Activated naive CD4-positive, alpha-beta T cell treated with anti-CD3 and anti-CD28 coated beads, Interleukin-2, amount 10 ng/mL, durations not matched to agents 7 days and 5 days (primary cell): Measurements from ENCODE around the gene SLC6A12.
"Not testable (repeated sequence)": the region's sequence is repeated elsewhere in the genome, so short reads cannot be mapped to it uniquely, and the experiment has no call there.

Source experiments
- CTCF ChIA-PET: fragments of 350-600 bp; sonication (Branson Sonifier 250); formaldehyde crosslinking; loops from one replicate; lab custom pipeline; 2021; ENCODE audit warnings: antibody characterized with exemption; lab: Charles Lee
- DNase-seq: peaks from one replicate; pipeline ENCODE4 v3.0.0-alpha.2; 2020
- H3K27ac Mint-ChIP-seq: one replicate; pipeline ENCODE4 v1.8.0; 2021; ENCODE audit warnings: mild to moderate bottlenecking, moderate library complexity, mixed read lengths
- H3K27me3 Mint-ChIP-seq: one replicate; pipeline ENCODE4 v1.8.0; 2021; ENCODE audit warnings: mild to moderate bottlenecking, mixed read lengths
- H3K36me3 Mint-ChIP-seq: one replicate; pipeline ENCODE4 v1.8.0; 2021; ENCODE audit warnings: mixed read lengths
- H3K4me1 Mint-ChIP-seq: one replicate; pipeline ENCODE4 v1.8.0; 2021; ENCODE audit warnings: mixed read lengths
- H3K4me3 Mint-ChIP-seq: one replicate; pipeline ENCODE4 v1.8.0; 2021; ENCODE audit warnings: mild to moderate bottlenecking, moderate library complexity, mixed read lengths
- H3K9me3 Mint-ChIP-seq: one replicate; pipeline ENCODE4 v1.8.0; 2021; ENCODE audit warnings: mixed read lengths

Gene SLC6A12

GRCh38 chr12:217029-217428 is 3.1 kb upstream of the SLC6A12 start:
- not testable (repeated sequence) for H3K4me1 Mint-ChIP-seq

GRCh38 chr12:215116-215515 is 1.2 kb upstream of the SLC6A12 start:
- Mint-ChIP-seq H3K9me3 (no peaks in the 10 kb centered on the region), H3K4me1 (peaks cover 4% of the 10 kb centered on the region), H3K27me3 (peaks cover 49% of the 10 kb centered on the region), H3K4me3 (no peak overlapping the region), H3K27ac (no peak overlapping the region), H3K36me3 (no peaks in the 10 kb centered on the region)
- DNase-seq = no peak
- CTCF ChIA-PET = no interaction called here

More at GRCh38 chr12:217029-217428, 3.1 kb upstream of the SLC6A12 start:
- H3K36me3 Mint-ChIP-seq, H3K9me3 Mint-ChIP-seq, H3K27ac Mint-ChIP-seq, DNase-seq, H3K4me3 Mint-ChIP-seq: not testable (repeated sequence)
- CTCF ChIA-PET = interaction anchor here (1.1 kb wide), 1 partner anchor 28 kb away, joined by 3 read pairs; no protein-coding TSS in a partner anchor
- H3K27me3 Mint-ChIP-seq = peaks cover 32% of the 10 kb centered on the region

GRCh38 chr12:213527-213932 is 427 bp downstream of the SLC6A12 start:
- no peak overlapping the region for H3K4me3 Mint-ChIP-seq
- CTCF ChIA-PET = no interaction called here

GRCh38 chr12:212715-213526 is 1.0 kb downstream of the SLC6A12 start:
- CTCF ChIA-PET = no interaction called here
- peaks cover 63% of the 10 kb centered on the region for H3K27me3 Mint-ChIP-seq

More at GRCh38 chr12:213527-213932, 427 bp downstream of the SLC6A12 start:
- Mint-ChIP-seq H3K36me3 (no peaks in the 10 kb centered on the region), H3K27me3 (peaks cover 61% of the 10 kb centered on the region), H3K4me1 (no peaks in the 10 kb centered on the region), H3K27ac (no peak overlapping the region), H3K9me3 (no peaks in the 10 kb centered on the region)
- no peak for DNase-seq

GRCh38 chr12:212415-212714 is 1.6 kb downstream of the SLC6A12 start:
- CTCF ChIA-PET = no interaction called here
- H3K9me3 Mint-ChIP-seq = no peaks in the 10 kb centered on the region
- peaks cover 65% of the 10 kb centered on the region for H3K27me3 Mint-ChIP-seq
- H3K4me1 Mint-ChIP-seq = no peaks in the 10 kb centered on the region
- no peak overlapping the region for H3K27ac Mint-ChIP-seq
- no peak for DNase-seq
- H3K4me3 Mint-ChIP-seq = no peak overlapping the region
- H3K36me3 Mint-ChIP-seq = no peaks in the 10 kb centered on the region

More at GRCh38 chr12:212715-213526, 1.0 kb downstream of the SLC6A12 start:
- H3K36me3 Mint-ChIP-seq = no peaks in the 10 kb centered on the region
- DNase-seq = no peak
- no peak overlapping the region for H3K4me3 Mint-ChIP-seq
- H3K27ac Mint-ChIP-seq = no peak overlapping the region
- H3K4me1 Mint-ChIP-seq = no peaks in the 10 kb centered on the region
- no peaks in the 10 kb centered on the region for H3K9me3 Mint-ChIP-seq

- no peak overlapping the region for H3K27ac Mint-ChIP-seq
- H3K27me3 Mint-ChIP-seq = peaks cover 70% of the 10 kb centered on the region
These were observed 2.1 kb downstream of the SLC6A12 start for GRCh38 chr12:211639-212414.

GRCh38 chr12:211142-211465 is 2.9 kb downstream of the SLC6A12 start:
- CTCF ChIA-PET = no interaction called here
- DNase-seq = no peak
- no peak overlapping the region for H3K4me3 Mint-ChIP-seq
- H3K4me1 Mint-ChIP-seq = no peaks in the 10 kb centered on the region
- H3K36me3 Mint-ChIP-seq = no peaks in the 10 kb centered on the region
- H3K9me3 Mint-ChIP-seq = no peaks in the 10 kb centered on the region
- peaks cover 70% of the 10 kb centered on the region for H3K27me3 Mint-ChIP-seq
- no peak overlapping the region for H3K27ac Mint-ChIP-seq

More at GRCh38 chr12:211639-212414, 2.1 kb downstream of the SLC6A12 start:
- H3K4me1 Mint-ChIP-seq = no peaks in the 10 kb centered on the region
- H3K9me3 Mint-ChIP-seq = no peaks in the 10 kb centered on the region
- CTCF ChIA-PET = no interaction called here
- no peak overlapping the region for H3K4me3 Mint-ChIP-seq
- no peaks in the 10 kb centered on the region for H3K36me3 Mint-ChIP-seq
- no peak for DNase-seq

- H3K27ac Mint-ChIP-seq = no peak overlapping the region
- CTCF ChIA-PET = interaction anchor here (0.8 kb wide), 1 partner anchor 9 kb away, joined by 3 read pairs; no protein-coding TSS in a partner anchor
- DNase-seq = no peak
- no peaks in the 10 kb centered on the region for H3K9me3 Mint-ChIP-seq
- no peaks in the 10 kb centered on the region for H3K36me3 Mint-ChIP-seq
- H3K4me1 Mint-ChIP-seq = no peaks in the 10 kb centered on the region
- H3K4me3 Mint-ChIP-seq = no peak overlapping the region
- H3K27me3 Mint-ChIP-seq = peaks cover 68% of the 10 kb centered on the region
These were observed 3.4 kb downstream of the SLC6A12 start for GRCh38 chr12:210277-211141.

GRCh38 chr12:209851-210250 is 4.1 kb downstream of the SLC6A12 start:
- Mint-ChIP-seq H3K4me1 (no peaks in the 10 kb centered on the region), H3K27ac (no peak overlapping the region), H3K27me3 (peaks cover 72% of the 10 kb centered on the region), H3K4me3 (no peak overlapping the region), H3K9me3 (no peaks in the 10 kb centered on the region), H3K36me3 (no peaks in the 10 kb centered on the region)
- no peak for DNase-seq
- CTCF ChIA-PET = interaction anchor here (0.8 kb wide), 1 partner anchor 10 kb away, joined by 3 read pairs; no protein-coding TSS in a partner anchor

GRCh38 chr12:209246-209645 is 4.7 kb downstream of the SLC6A12 start:
- no peaks in the 10 kb centered on the region for H3K4me1 Mint-ChIP-seq
- no peak overlapping the region for H3K27ac Mint-ChIP-seq
- no peak overlapping the region for H3K4me3 Mint-ChIP-seq
- peaks cover 72% of the 10 kb centered on the region for H3K27me3 Mint-ChIP-seq
- DNase-seq = no peak
- no peaks in the 10 kb centered on the region for H3K36me3 Mint-ChIP-seq
- H3K9me3 Mint-ChIP-seq = no peaks in the 10 kb centered on the region
- CTCF ChIA-PET = no interaction called here

GRCh38 chr12:208813-209212 is 5.1 kb downstream of the SLC6A12 start:
- no peaks in the 10 kb centered on the region for H3K36me3 Mint-ChIP-seq
- no peak overlapping the region for H3K4me3 Mint-ChIP-seq
- CTCF ChIA-PET = no interaction called here
- H3K27me3 Mint-ChIP-seq = peaks cover 72% of the 10 kb centered on the region
- H3K9me3 Mint-ChIP-seq = no peaks in the 10 kb centered on the region
- no peak for DNase-seq
- H3K27ac Mint-ChIP-seq = no peak overlapping the region
- H3K4me1 Mint-ChIP-seq = no peaks in the 10 kb centered on the region

GRCh38 chr12:207804-208203 is 6.2 kb downstream of the SLC6A12 start:
- Mint-ChIP-seq H3K27ac (no peak overlapping the region), H3K36me3 (no peaks in the 10 kb centered on the region), H3K9me3 (no peaks in the 10 kb centered on the region), H3K27me3 (peaks cover 70% of the 10 kb centered on the region), H3K4me3 (no peak overlapping the region), H3K4me1 (no peaks in the 10 kb centered on the region)
- DNase-seq = no peak
- CTCF ChIA-PET = no interaction called here

GRCh38 chr12:206746-207440 is 7.1 kb downstream of the SLC6A12 start:
- Mint-ChIP-seq H3K36me3 (no peaks in the 10 kb centered on the region), H3K4me3 (no peak overlapping the region), H3K27ac (no peak overlapping the region), H3K4me1 (no peaks in the 10 kb centered on the region), H3K27me3 (peaks cover 70% of the 10 kb centered on the region), H3K9me3 (no peaks in the 10 kb centered on the region)
- DNase-seq = no peak
- CTCF ChIA-PET = no interaction called here

GRCh38 chr12:205026-205425 is 8.9 kb downstream of the SLC6A12 start:
- H3K36me3 Mint-ChIP-seq = no peaks in the 10 kb centered on the region
- no peaks in the 10 kb centered on the region for H3K9me3 Mint-ChIP-seq
- DNase-seq = no peak
- no peaks in the 10 kb centered on the region for H3K4me1 Mint-ChIP-seq
- no peak overlapping the region for H3K4me3 Mint-ChIP-seq
- CTCF ChIA-PET = no interaction called here
- H3K27ac Mint-ChIP-seq = no peak overlapping the region
- peaks cover 70% of the 10 kb centered on the region for H3K27me3 Mint-ChIP-seq
